HG02884 (cell line): ENCODE data around the gene ATF7IP2.
A peak's percentile ranks its signal among the peaks of the same experiment; 100 is the strongest.
"Not testable (repeated sequence)": the region's sequence is repeated elsewhere in the genome, so short reads cannot be mapped to it uniquely, and the experiment has no call there.

Source experiments
- ATAC-seq: cut with Tn5 transposase; IDR thresholded peaks from one replicate; pipeline ENCODE4 v1.9.1; 2021; ENCODE audit warnings: mild to moderate bottlenecking, moderate library complexity; ENCODE audit not compliant: unreplicated experiment

Gene ATF7IP2

GRCh38 chr16:10447289-10447688 lies 61.4 kb downstream of the ATF7IP2 start:
- no peak for ATAC-seq

GRCh38 chr16:10452208-10453158 lies 66.6 kb downstream of the ATF7IP2 start:
- ATAC-seq: not testable (repeated sequence)

DNA sequence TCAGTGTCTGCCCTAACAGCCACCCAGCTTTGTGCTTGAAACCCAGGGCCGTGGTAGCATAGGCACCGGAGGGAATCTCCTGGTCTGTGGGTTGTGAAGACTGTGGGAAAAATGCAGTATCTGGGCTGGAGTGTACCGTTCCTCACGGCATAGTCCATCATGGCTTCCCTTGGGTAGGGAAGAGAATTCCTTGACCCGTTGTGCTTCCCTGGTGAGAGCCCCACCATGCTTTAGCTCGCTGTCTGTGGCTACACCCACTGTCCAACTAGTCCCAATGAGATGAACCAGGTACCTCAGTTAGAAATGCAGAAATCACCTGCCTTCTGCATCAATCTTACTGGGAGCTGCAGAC lies 67.3 kb downstream of the ATF7IP2 start:
- no peak for ATAC-seq

GRCh38 chr16:10465821-10466220 lies 80.0 kb downstream of the ATF7IP2 start:
- ATAC-seq: no peak

DNA sequence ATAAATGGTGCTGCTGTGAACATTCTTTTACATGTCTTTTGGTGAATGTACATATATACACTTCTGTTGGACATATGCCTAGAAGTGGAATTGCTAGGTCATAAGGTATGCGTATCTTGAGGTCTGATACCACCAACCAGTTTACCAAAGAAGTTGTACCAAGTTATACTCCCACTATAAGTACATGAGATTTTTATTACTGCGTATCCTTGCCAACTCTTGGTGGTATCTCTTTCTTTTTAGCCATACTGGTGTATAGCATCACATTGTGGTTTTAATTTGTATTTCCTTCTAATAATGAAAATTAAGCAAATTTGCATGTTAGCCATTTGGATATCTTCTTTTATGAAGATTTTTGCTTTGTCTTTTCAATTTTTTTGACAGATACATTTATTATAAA lies 80.5 kb downstream of the ATF7IP2 start:
- no peak for ATAC-seq

DNA sequence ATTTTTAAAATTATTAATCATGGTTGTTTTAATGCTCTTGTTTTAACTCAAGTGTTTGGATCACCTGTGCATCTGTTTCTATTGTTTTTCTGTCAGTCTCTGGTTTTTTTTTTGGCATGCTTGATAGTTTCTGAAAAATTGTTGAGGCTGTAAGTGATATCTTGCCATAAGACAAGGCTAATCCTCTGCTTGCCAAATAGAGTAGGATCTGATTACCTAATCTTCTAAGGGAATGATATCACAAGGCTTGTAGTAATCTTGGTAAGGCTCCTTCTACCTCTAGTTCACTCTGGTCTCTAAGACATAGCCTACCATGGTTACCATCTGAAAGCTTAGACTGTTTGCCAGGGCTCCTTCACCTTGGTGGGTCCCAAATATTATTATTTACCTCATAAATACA lies 81.0 kb downstream of the ATF7IP2 start:
- ATAC-seq: no peak

- ATAC-seq: not testable (repeated sequence)
These were observed 90.8 kb downstream of the ATF7IP2 start for GRCh38 chr16:10476636-10477035.

- no peak for ATAC-seq
These were observed 94.3 kb downstream of the ATF7IP2 start for GRCh38 chr16:10480151-10480550.

DNA sequence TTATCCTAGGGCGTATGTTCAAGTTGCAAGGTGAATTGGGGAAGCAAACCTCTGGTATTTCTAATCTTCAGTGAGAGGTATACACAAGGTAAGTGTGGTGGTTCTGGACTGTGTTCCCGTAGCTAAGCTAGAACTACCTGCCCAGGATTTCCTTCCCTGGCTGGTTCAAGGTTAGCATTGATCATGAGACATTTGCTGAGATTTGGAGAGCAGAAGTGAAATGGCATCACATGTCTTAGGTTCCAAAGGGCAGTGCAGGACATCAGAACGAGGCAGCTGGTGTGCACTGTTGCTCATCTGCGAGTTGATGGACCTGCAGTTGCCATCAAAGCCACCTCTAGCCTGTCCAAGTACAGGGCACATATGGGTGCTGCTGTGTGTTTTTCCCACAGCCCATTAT lies 99.3 kb downstream of the ATF7IP2 start:
- no peak for ATAC-seq

GRCh38 chr16:10485698-10486382 lies 100.0 kb downstream of the ATF7IP2 start:
- no peak for ATAC-seq

DNA sequence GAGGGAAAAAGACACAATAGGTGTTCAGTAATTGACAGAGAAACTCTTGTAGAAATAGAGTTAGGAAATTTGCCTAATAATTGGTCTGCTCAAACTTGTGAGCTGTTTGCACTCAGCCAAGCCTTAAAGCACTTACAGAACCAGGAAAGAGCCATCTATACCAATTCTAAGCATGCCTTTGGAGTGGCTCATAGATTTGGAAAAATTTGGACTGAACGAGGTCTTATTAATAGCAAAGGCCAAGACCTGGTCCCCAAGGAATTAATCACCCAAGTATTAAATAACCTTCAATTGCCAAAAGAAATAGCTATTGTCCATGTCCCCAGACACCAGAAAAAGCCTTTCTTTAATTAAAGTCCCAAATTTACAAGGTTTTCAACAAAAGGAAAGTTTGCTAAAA lies 104.3 kb downstream of the ATF7IP2 start:
- ATAC-seq: no peak

DNA sequence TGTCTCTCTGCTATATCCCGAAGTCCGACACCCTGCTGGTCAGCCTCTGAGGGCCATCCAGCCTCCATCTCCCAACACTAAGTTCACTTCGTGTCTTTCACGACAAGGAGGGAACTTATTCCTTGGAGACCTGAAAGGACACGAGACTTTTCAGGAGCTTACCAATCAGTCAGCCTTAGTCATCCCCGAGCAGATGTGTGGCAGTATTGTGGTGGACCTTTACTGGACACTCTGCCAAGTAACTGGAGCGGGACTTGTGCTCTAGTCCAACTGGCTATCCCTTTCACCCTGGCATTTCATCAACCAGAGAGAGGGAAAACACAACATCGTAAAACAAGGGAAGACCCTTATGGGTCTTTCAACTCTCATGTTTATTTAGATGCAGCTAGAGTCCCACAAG lies 107.4 kb downstream of the ATF7IP2 start:
- ATAC-seq: no peak

DNA sequence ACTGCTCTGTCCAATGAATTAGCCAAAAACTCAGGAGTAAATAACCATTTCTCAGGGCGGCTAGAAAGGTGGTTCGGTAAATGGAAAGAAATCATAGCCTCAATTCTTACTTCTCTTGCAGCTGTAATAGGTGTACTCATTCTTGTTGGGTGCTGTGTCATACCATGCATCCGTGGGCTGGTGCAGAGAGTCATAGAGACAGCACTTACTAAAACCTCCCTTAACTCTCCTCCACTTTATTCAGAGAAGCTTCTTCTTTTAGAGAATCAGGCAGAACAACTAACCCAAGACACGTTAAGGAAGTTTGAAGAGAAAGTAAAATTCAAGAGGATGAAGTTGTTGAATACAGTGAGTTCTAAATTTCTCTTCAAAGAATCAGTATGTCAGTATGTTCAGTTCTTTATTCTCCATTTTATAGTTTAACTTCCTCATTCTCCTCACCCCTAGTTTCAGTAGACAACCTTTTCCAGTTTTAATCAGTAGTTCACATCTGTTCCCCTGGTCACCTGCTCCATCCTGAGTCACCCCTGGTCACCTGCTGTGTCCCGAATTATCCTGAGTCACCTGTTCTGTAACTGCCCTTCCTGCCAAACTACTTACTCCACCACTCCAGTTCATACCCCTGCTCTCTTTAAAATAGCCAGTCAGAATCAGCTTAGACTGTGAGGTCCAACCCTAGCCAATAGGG lies 108.6 kb downstream of the ATF7IP2 start:
- peak; percentile 66 for ATAC-seq

DNA sequence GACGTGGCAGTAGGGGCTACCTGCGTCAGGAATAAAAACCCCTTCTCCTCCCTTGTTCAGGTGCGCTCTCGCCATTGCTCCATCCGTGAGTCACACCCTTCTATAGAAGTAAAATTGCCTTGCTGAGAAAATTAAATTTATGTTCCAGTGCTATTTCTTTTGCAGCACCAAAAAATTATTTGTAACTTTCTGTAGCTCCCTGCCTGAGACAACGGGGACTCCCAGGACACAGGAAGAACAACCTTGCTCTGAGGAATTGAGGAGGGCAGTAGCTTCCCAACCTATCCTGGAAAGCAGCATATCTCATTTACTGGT lies 109.1 kb downstream of the ATF7IP2 start:
- no peak for ATAC-seq

- ATAC-seq: no peak
These were observed 111.6 kb downstream of the ATF7IP2 start for GRCh38 chr16:10497132-10498101.

- no peak for ATAC-seq
These were observed 114.7 kb downstream of the ATF7IP2 start for GRCh38 chr16:10500582-10500981.

DNA sequence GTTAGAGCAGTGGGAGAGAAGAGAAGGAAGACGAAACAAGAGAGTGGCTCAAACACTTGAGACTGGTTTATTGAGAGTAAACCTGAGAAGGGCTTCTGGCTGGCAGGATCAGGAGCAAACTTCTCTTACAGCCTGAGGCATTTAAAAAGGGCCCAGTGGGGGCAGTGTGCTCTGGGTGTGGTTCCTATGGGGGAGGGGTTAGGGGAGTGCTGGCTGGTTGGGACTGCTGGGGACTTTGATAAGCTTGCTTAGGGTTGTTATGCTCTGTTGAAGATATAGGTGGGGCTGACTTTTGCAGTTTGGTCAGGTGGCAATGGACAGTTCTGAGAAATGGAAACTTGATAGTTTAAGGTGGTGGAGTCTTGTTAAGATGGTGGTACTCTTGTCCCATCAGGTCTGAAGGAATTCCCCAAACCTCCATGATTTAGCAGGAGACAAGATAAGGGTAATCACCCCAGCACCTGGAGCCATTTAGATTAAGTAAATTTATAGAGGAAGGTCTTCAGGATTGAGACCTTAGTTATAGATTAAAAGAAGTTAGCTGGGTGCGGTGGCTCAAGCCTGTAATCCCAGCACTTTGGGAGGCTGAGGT lies 115.3 kb downstream of the ATF7IP2 start:
- ATAC-seq: no peak

- ATAC-seq: no peak
These were observed 116.9 kb downstream of the ATF7IP2 start for GRCh38 chr16:10502776-10503175.

- ATAC-seq: no peak
These were observed 118.6 kb downstream of the ATF7IP2 start for GRCh38 chr16:10504404-10504885.

GRCh38 chr16:10505286-10505685 lies 119.4 kb downstream of the ATF7IP2 start:
- not testable (repeated sequence) for ATAC-seq
